Measurements from ENCODE around the gene MTMR3.

Gene MTMR3

DNA sequence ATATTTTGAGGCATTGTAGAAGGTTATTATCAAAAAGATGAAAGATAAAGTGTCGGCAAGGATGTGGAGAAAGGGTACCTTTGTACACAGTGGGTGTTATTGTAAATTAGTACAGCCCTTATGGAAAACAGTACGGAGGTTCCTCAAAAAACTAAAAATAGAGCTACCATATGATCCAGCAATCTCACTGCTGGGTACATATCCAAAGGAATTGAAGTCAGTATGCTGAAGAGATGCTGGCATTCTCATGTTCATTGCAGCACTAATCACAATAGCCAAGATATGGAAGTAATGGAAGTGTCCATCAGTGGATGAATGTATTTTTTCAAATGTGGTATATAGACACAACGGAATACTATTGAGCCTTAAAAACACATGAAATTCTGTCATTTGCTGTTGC is 15.1 kb upstream of the MTMR3 start:
- no peak for DNase-seq (ENCODE audit: low read depth, low spot score)

- no peak for DNase-seq (ENCODE audit: low read depth, low spot score)
These were observed 12.4 kb upstream of the MTMR3 start for GRCh38 chr22:29870574-29870973.

DNA sequence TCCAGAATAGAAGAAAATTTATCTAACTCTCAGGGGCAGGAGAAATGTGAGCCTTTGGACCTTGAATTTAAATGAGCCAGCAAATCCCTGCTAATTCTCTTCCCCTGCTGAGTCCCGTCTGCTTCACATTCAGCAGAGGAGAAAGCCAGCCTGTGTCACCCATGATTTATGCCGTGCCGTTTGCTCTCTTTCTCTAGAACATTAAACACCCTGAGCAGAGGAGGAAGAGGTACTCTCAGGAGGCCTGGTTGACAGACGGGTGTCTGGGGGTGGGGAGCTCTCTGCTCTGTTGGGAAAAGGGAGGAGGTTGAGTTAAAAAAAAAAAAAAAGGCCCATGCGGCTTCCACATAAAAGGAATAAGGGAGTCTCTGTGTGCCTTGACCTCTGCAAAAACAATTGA is 11.3 kb upstream of the MTMR3 start:
- peak; percentile 42 for DNase-seq (ENCODE audit: low read depth, low spot score)

DNA sequence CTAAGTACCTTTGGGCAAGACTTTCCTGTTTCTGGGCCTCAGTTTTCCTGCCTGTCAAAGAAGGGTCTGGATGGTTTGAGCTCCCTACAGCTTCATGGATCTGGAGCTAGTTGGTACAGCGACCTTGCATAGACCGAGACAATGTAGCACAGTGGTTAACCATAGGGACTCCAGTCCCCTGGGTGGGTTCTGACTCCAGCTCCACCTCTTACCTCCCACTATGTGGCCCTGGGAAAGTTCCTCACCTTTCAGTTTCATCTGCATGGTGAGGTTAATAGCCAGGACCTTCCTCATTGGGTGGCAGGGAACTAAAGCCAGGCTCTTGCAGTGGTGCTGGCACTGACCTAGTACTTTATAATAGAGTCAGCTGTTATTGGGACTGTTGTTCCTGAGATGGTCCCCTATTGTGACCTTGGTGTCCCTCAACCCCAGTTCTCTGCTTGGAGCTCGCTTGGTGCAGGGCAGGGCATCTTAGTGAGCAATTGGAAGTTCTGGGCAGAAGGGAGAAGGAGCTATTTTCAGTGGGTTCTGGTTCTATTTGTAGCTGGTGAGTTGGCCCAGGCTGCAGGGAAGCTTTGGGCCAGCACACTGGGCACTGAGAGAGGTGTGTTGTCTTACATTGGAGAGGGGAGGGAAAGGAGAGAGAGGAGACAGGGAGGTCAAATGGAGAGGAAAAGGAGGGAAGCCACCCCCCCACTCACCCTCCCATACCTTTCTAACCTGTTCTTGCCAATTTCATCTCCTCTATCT is 10.7 kb upstream of the MTMR3 start:
- no peak for DNase-seq (ENCODE audit: low read depth, low spot score)

DNA sequence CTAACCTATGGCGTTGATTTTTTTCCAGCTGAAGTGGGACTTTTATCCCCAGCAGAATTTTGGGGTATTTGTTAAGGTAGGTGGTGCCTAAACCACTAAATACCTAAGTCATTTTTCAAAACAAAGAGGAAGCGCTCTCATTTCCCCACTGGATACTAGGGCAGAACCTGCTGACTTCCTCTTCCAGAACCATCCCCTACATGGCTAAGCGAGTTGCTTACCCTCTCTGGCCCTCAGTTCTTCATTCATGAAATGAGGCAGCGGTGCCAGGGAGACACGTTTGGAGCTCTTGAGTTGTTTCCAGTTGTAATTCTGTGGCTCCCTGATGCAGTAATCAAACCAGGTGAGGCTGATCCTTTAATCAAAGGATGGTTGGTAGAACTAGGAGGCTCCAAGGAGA is 10.0 kb upstream of the MTMR3 start:
- DNase-seq (ENCODE audit: low read depth, low spot score), result no peak

DNA sequence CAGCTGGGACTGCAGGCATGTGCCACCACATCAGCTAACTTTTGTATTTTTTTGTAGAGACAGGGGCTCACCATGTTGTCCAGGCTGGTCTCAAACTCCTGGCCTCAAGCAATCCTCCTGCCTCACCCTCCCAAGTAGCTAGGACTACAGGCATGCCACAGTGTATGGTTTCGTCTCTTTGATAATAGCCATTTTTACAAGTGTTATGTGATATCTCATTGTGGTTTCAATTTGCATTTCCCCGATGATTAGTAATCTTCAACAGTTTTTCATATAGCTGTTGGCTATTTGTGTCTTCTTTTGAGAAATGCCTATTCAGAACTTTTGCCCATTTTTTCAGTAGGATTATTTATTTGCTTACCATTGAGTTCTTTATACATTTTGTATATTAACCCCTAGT is 9.0 kb upstream of the MTMR3 start:
- DNase-seq (ENCODE audit: low read depth, low spot score), result no peak

DNA sequence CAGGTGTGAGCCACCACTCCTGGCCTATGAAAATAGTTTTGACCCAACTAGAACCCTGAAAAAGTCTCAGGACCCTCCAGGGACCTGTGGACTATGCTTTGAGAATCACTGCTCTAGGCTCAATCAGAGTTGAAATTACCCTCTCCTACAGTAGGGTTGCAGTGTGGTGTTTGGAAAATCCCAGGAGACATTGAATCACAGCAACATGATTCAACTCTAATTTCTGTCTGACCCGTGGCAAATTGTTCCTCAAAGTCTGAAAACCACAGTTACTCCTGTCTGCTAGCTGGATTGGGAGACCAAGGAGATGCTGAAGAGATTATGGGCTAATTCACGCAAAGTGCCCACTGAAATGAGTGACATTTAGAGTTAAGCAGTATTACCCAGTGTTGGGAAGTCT is 5.4 kb upstream of the MTMR3 start:
- no peak for DNase-seq (ENCODE audit: low read depth, low spot score)

DNA sequence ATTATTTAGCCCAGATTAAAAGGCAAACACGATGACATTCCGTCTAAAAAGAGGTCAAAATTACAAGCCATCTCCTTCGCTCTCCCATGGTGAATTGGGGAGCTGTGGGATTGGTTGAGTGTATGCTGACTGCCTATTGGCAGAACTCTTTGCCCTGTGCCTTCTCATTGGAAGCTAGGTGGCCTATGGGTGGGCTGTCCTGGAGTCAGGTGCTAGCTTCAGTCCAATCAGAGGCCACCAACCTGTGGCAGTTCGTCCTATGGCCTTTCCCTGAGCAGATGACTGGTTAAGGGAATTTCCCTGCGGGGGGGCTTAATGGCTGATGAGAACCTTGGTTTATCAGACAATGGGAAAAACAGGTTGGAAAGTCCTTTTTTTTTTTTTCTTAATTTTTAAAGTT is 3.2 kb upstream of the MTMR3 start:
- DNase-seq (ENCODE audit: low read depth, low spot score), result no peak

DNA sequence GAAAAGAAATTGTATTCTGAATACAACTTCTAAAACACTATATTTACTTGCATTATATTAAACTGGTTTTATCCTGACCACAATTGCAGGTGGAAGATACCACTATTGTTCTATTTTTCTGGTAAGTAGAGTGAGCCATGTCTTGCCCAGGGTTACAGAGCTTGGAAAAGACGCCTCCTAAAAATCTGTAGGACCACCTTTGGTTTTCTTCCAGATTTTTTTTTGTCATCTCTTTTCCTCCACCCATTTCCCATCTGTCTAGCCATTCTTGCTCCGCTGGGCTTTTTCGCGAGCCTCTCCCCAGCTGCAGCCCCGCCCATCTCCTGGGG is 294 bp upstream of the MTMR3 start:
- DNase-seq (ENCODE audit: low read depth, low spot score), result no peak

DNA sequence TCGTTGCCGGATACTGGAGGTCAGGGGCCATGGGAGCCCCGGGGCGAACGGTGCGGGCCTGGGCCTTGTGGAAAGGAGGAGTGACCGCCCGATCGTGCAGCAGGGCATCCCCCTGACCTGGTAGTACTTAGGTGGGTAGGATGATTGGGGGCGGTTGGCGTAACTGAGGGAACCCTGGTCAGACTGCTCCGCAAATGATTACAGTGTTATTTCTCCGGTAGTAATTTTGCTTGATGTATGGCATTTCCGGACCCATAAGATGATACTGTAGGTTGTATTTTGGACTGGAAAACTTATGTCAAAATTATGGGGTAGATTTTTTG is 762 bp downstream of the MTMR3 start:
- no peak for DNase-seq (ENCODE audit: low read depth, low spot score)

DNA sequence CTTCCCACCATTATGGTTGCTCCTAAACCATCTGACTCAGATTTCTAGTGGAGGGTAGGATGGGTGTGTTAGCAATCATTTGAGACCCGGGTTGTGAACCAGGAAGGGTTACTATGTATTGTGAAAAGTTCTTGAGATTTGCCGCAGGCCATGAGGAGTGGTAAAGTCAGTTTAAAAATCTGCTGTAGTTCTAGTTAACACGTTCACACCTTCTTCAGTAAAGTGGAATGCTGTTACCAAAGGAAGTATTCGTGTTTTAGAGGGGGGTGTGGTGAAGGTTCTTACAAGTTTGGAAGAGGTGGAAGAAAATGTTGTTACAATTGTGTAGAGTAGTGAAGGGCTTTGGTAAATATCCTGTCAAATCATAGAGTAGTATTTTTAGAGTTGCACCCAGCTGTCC is 2.6 kb downstream of the MTMR3 start:
- peak; percentile 8 for DNase-seq (ENCODE audit: low read depth, low spot score)

GRCh38 chr22:29886596-29886995 is 3.6 kb downstream of the MTMR3 start:
- no peak for DNase-seq (ENCODE audit: low read depth, low spot score)

GRCh38 chr22:29887358-29887757 is 4.4 kb downstream of the MTMR3 start:
- DNase-seq (ENCODE audit: low read depth, low spot score), result no peak

- DNase-seq (ENCODE audit: low read depth, low spot score), result no peak
These were observed 7.8 kb downstream of the MTMR3 start for GRCh38 chr22:29890760-29891159.

- DNase-seq (ENCODE audit: low read depth, low spot score), result no peak
These were observed 9.6 kb downstream of the MTMR3 start for GRCh38 chr22:29892315-29893156.

- DNase-seq (ENCODE audit: low read depth, low spot score), result no peak
These were observed 18.4 kb downstream of the MTMR3 start for GRCh38 chr22:29901354-29901753.

DNA sequence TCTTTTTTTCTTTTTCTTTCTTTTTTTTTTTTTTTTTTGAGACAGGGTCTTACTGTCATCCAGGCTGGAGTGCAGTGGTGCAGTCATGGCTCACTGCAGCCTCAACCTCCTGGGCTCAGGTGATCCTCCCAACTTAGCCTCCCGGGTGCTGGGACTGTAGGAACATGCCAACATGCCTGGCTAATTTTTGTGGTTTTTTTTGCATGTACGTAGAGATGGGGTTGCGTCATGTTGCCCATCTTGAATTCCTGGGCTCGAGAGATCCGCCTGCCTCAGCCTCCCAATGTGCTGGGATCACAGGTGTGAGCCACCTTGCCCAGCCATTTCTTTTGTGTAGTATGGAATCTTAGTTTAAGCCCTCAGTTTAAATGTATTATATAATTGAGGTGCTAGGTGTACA is 20.4 kb downstream of the MTMR3 start:
- DNase-seq (ENCODE audit: low read depth, low spot score), result no peak

DNA sequence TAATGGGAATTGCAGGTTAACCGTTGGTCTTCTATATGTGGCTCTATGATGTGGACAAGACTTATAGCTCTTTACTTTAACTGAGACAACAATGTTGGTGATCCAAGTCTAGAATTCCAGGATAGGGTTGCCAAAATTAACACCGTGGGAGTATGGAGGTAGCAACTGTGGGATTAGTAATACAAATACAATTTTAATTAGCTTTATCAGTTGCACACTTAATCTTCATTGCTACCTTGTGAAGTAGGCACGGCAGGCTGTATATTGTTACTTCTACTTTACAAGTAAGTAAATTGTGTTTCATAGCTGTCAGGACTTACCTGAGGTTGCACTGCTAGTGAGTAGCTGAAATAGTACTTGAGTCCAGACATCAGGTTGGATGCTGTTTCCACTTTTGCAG is 21.0 kb downstream of the MTMR3 start:
- DNase-seq (ENCODE audit: low read depth, low spot score), result no peak

DNA sequence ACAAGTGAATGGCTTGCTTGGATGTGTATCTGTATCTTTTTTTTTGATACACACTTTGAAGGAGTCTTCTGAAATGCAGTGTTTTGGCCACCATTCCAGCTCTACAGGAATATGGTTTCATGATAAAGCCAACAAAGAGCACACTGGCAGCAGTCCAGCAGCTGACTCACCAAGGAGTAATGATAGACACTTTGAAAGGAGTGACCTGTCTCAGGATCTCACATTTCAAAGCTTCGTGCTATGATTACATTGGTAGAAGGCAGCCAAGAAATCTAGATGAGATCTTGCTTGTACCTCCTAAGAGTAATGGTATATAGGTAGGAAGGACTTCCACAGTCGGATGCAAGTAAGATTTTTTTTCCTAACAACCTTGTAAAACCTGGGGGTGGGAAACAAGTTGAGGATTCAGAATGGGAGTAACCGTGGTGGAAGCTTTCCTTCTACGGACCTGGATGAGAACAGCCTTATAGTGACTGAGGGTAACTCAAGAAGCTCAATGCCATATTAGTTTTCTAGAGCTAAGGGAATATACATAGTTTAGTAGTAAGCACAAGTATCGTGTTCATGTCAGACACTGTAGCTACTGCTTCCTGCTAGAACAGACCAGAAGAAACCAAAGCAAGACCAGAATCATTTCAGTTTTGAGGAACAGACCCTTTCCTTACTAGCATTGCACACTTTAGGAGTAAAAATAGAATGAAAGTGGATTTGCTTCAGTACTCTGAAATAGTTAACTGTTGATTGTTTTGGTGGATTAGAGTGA is 25.0 kb downstream of the MTMR3 start:
- peak; percentile 16 for DNase-seq (ENCODE audit: low read depth, low spot score)

GRCh38 chr22:29912141-29912540 is 29.2 kb downstream of the MTMR3 start:
- no peak for DNase-seq (ENCODE audit: low read depth, low spot score)

DNA sequence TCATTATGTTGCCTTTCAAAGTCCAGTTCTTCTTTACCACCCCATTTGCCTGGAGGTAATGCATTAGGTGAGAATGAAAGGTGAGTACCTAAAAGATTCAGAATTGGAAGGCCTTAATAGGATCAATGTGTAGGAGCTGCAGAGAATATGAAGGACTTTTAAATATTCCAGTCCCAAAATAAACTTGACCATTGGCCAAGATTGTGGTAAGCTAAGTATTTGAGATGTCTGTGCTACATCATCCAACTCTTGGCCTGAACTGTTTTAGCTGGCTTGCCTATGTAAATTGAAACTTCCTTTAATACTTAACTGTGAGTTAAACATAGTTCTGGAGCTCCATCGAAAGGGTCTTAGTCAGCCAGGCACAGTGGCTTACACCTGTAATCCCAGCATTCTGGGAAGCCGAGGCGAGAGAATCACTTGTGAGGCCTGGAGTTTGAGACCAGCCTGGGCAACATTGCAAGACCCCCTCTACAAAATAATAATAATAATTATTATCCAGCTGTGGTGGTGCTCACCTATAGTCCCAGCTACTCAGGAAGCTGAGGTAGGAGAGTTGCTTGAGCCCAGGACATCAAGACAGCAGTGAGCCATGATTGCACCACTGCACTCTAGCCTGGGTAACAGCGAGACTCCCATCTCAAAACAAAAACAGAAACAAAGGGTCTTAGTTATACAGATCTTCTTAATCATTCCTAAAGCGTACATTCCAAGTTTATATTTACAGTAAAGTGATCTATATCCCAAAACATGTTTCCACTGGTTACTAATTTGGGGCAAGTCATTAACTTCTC is 29.8 kb downstream of the MTMR3 start:
- DNase-seq (ENCODE audit: low read depth, low spot score), result peak; percentile 17

DNA sequence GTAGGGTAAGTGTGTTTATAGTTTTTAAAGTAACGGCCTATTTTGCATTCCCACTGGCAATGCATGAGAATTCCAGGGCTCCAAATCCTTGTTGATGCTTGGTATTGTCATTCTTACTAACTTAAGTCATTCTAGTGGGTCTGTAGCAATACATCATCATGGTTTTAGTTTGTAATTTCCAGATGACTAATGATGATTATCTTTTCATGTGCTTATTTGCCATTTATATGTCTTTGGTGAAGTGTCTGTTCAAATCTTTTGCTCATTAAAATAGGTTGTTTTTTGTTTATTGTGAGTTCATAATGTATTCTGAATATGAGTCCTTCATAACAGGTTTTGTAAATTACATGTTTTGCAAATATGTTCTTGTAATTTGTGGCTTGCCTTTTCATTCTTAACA is 31.2 kb downstream of the MTMR3 start:
- DNase-seq (ENCODE audit: low read depth, low spot score), result no peak

Data from ELF-1 (cell line).